ENCODE data around the gene DEAF1. TPM values are rescaled to one million over a fixed set of nuclear protein-coding genes. Genes with fewer than 3 reads are reported as not detected.

DEAF1 gene
- total RNA-seq, 2 donors from 2014 or later: 15.8 to 28.0 TPM

DNA sequence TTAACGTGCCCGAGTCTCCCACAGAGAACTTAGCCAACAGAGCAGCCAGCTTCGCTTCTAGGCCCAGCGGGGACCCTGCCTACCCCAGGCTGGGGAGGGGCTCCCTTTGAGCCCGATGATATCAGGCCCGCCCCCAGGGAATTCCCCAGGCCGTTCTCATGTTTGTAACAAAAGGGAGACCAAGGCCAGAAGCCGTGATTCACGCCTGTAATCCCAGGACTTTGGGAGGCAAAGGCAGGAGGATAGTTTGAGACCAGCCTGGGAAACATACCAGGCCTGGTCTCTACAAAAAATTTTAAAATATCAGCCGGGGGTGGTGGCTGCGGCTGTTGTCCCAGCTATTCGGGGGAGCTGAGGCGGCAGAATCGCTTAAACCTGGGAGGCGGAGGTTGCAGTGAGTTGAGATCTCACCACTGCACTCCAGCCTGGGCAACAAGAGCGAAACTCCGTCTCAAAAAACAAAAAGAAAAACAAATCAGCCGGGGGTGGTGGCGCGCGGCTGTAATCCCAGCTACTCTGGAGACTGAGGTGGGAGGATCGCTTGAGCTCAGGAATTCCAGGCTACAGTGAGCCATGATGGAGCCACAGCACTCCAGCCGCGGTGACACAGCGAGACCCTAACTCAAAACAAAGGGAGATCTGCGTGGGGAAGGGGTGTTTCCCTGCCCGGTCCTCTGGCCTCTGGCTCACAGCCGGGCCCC lies 56.2 kb downstream of the DEAF1 start:
- 74 to 80% methylated on average over 24 to 28 of the region's 28 CpGs for WGBS, 2 donors
- H3K4me3 ChIP-seq: no peak overlapping the region
- no peak for TF ChIP-seq POLR2A (IDR thresholded peaks at IDR 0.05)
- TF ChIP-seq, protein P1, sequence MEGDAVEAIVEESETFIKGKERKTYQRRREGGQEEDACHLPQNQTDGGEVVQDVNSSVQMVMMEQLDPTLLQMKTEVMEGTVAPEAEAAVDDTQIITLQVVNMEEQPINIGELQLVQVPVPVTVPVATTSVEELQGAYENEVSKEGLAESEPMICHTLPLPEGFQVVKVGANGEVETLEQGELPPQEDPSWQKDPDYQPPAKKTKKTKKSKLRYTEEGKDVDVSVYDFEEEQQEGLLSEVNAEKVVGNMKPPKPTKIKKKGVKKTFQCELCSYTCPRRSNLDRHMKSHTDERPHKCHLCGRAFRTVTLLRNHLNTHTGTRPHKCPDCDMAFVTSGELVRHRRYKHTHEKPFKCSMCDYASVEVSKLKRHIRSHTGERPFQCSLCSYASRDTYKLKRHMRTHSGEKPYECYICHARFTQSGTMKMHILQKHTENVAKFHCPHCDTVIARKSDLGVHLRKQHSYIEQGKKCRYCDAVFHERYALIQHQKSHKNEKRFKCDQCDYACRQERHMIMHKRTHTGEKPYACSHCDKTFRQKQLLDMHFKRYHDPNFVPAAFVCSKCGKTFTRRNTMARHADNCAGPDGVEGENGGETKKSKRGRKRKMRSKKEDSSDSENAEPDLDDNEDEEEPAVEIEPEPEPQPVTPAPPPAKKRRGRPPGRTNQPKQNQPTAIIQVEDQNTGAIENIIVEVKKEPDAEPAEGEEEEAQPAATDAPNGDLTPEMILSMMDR (IDR thresholded peaks at IDR 0.05): no peak
- no peaks in the 10 kb centered on the region for H3K9me3 ChIP-seq
- ATAC-seq (no peak), DNase-seq (no peak)
- H3K27me3 ChIP-seq: no peaks in the 10 kb centered on the region
- no peak overlapping the region for H3K27ac ChIP-seq
- H3K36me3 ChIP-seq (replicated peaks in 1 of 2; ENCODE audit: insufficient read depth in 1 of 2, low read depth in 2 of 2): peaks cover 0 to 1% of the 10 kb centered on the region in 2 donors
- intact Hi-C loops (cut with DNase I): no loop called here
- peaks cover 6% of the 10 kb centered on the region for H3K4me1 ChIP-seq

DNA sequence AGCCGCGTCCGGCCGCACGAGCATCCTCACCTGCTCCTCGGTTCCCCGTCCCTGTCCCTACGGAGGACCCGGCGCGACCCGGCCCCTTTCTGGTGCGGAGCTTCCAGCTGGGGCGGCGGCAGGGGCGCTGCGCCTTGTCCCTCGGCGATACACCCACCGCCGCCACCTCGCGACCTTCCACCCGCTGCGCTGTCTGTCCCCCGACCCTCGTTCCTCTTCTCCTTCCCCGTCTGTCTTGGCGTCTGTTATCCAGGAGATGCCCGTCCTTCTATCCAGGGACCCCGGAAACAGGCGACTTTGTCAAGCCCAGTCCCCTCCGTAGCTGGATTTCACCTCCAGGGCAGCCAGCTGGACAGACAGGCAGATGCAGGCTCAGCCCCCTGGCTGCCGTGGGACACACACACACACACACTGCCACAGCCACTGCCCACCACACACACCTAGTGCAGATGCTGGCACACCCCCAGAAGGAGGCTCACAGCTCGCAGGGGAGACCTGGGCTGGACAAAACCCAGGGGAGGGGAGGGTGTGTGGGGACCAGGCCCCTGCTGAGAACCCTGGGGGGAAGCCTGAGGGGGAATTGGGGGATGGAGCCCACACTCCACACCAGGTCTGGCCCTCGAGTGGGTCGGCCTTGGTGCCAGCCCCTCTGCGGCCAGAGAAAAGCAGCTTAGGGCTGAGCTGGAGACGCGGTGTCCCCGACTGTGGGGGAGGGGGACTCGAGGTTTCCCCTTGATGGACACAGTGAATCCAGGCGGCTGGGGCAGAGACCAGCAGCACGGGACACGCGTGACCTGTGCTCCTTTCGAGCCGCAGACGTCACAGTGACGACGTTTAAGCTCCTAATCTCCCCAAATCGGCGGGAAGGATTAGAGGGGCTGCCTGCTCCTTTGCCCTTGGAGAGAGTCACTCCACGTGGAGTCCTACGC lies 57.2 kb downstream of the DEAF1 start:
- H3K4me1 ChIP-seq: peaks cover 6% of the 10 kb centered on the region
- no peaks in the 10 kb centered on the region for H3K9me3 ChIP-seq
- no peak for ATAC-seq
- no peak for TF ChIP-seq POLR2A (IDR thresholded peaks at IDR 0.05)
- TF ChIP-seq, protein P1 (IDR thresholded peaks at IDR 0.05): no peak
- intact Hi-C loops (cut with DNase I): no loop called here
- no peak overlapping the region for H3K4me3 ChIP-seq
- WGBS, 2 donors: 55 to 80% methylated on average over 50 to 54 of the region's 55 CpGs
- DNase-seq: no peak
- no peaks in the 10 kb centered on the region for H3K36me3 ChIP-seq (replicated peaks in 1 of 2; ENCODE audit: insufficient read depth in 1 of 2, low read depth in 2 of 2)
- no peak overlapping the region for H3K27ac ChIP-seq
- no peaks in the 10 kb centered on the region for H3K27me3 ChIP-seq

DNA sequence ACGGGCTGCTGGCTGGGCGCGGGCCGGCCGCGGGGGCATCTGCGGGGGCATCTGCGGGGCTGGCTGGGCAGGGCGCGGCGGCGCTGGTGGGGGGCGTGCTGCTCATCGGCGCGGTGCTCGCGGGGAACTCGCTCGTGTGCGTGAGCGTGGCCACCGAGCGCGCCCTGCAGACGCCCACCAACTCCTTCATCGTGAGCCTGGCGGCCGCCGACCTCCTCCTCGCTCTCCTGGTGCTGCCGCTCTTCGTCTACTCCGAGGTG lies 57.8 kb downstream of the DEAF1 start:
- no peak overlapping the region for H3K4me3 ChIP-seq

DNA sequence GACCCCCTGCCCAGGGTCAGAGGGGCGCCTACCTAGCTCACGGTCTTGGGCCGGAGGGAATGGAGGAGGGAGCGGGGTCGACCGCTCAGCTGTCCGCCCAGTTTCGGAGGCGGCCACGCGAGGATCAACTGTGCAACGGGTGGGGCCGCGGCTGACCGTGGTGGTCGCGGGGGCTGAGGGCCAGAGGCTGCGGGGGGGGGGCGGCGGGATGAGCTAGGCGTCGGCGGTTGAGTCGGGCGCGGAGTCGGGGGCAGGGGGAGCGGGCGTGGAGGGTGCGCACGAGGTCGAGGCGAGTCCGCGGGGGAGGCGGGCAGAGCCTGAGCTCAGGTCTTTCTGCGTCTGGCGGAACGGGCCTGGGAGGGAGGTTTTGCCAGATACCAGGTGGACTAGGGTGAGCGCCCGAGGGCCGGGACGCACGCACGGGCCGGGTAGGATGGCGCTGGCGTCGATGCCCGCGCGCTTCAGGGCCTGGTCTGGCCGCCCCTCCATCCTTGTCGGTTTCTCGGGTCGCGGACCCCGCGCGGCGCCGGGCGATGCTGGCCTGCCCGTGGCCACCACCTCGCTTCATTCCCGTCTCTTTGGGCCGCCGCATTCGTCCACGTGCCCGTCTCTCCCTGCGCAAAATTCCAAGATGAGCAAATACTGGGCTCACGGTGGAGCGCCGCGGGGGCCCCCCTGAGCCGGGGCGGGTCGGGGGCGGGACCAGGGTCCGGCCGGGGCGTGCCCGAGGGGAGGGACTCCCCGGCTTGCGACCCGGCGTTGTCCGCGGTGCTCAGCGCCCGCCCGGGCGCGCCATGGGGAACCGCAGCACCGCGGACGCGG lies 58.3 kb downstream of the DEAF1 start, which contains the start of gene DRD4:
DRD4 (plus strand) TSS at position 759 of the 822 bp plus-strand sequence; CDS start at position 795, 36 bp downstream.
- Histone ChIP-seq H3K4me1 (peaks cover 6% of the 10 kb centered on the region), H3K9me3 (no peaks in the 10 kb centered on the region), H3K27me3 (no peaks in the 10 kb centered on the region), H3K36me3 (replicated peaks in 1 of 2; ENCODE audit: insufficient read depth in 1 of 2, low read depth in 2 of 2) (no peaks in the 10 kb centered on the region), H3K27ac (no peak within 1 kb of the TSS), H3K4me3 (no peak within 1 kb of the TSS)
- ATAC-seq (peak; percentile 24), DNase-seq (no peak)
- TF ChIP-seq, protein P1 (IDR thresholded peaks at IDR 0.05): no peak
- TF ChIP-seq POLR2A (IDR thresholded peaks at IDR 0.05): no peak
- intact Hi-C loops (cut with DNase I): no loop called here
- WGBS, 2 donors: 42 to 64% methylated on average over 13 to 85 of the region's 100 CpGs

More for the DNA sequence above, 57.8 kb downstream of the DEAF1 start:
- ATAC-seq (no peak), DNase-seq (no peak)
- Histone ChIP-seq H3K36me3 (replicated peaks in 1 of 2; ENCODE audit: insufficient read depth in 1 of 2, low read depth in 2 of 2) (no peaks in the 10 kb centered on the region), H3K4me1 (peaks cover 6% of the 10 kb centered on the region), H3K9me3 (no peaks in the 10 kb centered on the region), H3K27ac (no peak overlapping the region), H3K27me3 (no peaks in the 10 kb centered on the region)
- 34 to 82% methylated on average over 2 to 26 of the region's 34 CpGs for WGBS, 2 donors
- no peak for TF ChIP-seq POLR2A (IDR thresholded peaks at IDR 0.05)
- intact Hi-C loops (cut with DNase I): no loop called here

Data from body of pancreas (tissue), 4 donors.